Subcutaneous adipose tissue (tissue), 4 donors: ENCODE data around the gene ZNF384. TPM values are rescaled to one million over a fixed set of nuclear protein-coding genes. Genes with fewer than 3 reads are reported as not detected.

ENCODE experiments used
- total RNA-seq, 4 donors: library from RNA; depleted of rRNA; stranded (reverse); fragments of >200 nt; gene quantifications; one replicate each; pipeline ENCODE4 v1.1.0, GENCODE V29; 2016
- TF ChIP-seq, protein P1 (sequence below): fragments of 450-650 bp; IDR thresholded peaks from one replicate; pipeline ENCODE4 v1.5.1; 2016; ENCODE audit warnings: low read depth, mild to moderate bottlenecking, control low read depth, antibody characterized with exemption, moderate library complexity

The ZNF384 gene
- total RNA-seq, 4 donors from 2014 or later = 21.8 to 34.9 (median 25.4) TPM

DNA sequence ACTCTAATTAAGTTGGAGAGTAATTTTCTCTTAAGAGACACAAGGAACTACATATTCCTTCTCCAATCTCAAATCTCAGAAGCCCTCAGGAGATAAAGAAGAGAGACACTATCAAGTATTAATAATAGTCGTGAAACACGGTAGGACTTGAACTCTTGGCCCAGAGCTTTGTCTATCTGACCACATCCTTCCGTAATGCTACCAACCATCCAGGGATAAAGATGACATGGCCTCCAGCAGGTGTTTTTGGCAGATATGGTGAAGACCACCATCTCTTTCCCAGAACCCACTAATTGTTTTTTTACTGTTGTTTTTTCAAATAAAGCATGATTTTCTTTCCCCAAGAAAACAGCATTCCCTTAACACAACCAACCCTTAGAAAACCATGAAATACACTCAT is 3.4 kb downstream of the ZNF384 start:
- TF ChIP-seq, protein P1, sequence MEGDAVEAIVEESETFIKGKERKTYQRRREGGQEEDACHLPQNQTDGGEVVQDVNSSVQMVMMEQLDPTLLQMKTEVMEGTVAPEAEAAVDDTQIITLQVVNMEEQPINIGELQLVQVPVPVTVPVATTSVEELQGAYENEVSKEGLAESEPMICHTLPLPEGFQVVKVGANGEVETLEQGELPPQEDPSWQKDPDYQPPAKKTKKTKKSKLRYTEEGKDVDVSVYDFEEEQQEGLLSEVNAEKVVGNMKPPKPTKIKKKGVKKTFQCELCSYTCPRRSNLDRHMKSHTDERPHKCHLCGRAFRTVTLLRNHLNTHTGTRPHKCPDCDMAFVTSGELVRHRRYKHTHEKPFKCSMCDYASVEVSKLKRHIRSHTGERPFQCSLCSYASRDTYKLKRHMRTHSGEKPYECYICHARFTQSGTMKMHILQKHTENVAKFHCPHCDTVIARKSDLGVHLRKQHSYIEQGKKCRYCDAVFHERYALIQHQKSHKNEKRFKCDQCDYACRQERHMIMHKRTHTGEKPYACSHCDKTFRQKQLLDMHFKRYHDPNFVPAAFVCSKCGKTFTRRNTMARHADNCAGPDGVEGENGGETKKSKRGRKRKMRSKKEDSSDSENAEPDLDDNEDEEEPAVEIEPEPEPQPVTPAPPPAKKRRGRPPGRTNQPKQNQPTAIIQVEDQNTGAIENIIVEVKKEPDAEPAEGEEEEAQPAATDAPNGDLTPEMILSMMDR = no peak

DNA sequence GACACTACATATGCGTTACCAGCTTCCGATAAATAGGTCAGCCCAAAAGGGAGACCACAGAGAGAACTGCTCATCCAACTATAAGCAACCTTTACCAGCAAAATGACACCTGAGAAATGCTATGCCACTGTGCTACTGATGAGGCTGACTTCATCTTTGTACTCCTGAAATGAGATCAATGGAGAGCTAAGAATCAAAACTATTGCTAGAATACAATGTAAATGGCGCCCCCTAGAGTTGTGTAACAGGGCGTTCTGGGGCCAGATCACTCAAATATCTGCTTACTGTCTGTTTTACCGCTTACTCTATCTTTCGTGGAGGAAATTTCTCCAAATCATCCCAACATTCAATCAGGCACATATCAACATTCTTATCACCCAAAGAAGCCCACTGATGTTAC is 4.6 kb downstream of the ZNF384 start:
- TF ChIP-seq, protein P1 = no peak

DNA sequence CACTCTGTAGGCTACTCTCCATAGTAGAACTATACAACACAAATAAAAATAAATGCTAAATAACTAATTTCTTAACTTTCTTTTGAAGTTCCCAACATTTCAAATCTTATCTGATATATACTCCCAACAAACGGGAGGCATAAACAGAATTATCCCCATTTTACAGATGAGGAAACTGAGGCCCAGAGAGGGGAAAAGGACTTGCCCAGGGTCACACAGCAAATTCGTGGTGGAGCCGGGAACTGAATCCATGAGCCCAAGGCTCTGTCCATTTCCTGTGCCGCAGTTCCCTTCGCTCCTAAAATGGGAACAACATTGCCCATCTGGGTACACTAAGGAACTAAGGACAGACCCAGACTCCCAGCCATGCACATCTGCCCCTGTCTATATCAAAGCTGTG is 12.2 kb downstream of the ZNF384 start:
- TF ChIP-seq, protein P1 = no peak

DNA sequence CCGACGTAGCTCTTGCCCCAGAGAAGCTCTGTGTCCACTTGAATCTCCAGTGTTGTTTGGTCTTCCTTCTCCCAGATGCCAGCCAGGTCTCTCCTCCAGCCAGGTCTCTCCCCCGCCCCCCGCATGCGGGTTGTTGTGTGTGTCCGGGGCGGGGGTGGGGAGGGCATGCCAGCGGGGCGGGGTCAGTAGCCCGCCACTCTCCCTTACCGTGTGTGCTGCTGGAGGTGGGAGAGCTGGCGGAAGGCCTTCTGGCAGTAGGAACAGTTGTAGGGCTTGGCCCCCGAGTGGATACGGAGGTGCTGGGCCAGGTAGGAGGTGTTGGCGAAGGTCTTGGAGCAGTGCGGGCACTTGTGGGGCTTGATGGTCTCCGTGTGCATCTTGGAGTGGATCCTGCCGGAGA is 17.0 kb downstream of the ZNF384 start:
- TF ChIP-seq, protein P1 = no peak

DNA sequence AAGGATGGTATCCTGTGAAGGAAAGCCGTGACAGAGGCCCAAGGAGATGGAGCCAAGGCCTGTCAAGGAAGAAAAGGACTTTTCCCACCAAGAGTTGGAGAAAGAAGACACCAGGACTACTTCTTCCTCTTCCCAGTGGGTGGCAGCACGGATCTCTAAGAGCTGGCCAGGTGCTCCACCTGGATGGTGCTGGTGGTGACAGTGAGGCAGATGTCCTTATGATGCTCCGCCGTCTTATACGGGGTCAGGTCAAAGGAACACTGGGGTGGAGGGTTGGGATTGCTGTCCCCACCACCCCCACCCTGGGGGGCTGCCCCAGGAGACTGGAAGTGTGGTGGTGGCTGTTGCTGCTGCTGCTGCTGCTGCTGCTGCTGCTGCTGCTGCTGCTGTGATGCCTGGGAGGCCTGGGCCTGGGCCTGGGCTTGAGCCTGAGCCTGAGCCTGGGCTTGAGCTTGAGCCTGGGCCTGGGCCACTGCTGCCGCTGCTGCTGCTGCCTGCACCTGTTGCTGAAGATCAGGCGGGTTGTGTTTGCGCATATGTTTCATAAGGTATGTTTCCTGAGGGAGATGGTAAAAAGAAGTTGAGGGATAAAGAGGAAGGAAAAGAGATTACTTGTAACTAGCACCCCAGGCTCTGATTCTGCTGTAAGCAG is 21.5 kb downstream of the ZNF384 start:
- TF ChIP-seq, protein P1 = no peak

DNA sequence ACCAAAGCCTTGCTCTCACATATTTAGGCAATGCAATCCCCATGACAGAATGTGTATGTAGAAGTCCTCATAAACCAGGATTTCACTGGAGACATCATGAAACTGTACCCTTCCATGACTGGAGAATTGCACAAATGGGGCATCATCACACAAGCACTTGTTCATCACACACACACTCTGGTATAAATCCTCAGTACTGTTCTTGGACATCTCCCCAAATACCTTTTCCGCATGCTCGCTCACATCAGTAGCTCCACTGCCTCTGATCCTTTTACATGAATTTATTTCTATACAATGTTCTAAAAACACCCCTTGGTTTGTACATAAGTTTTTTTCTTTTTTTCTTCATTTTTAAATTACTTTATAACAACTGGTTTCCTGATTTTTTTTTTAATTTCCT is 23.0 kb downstream of the ZNF384 start:
- TF ChIP-seq, protein P1 = no peak

DNA sequence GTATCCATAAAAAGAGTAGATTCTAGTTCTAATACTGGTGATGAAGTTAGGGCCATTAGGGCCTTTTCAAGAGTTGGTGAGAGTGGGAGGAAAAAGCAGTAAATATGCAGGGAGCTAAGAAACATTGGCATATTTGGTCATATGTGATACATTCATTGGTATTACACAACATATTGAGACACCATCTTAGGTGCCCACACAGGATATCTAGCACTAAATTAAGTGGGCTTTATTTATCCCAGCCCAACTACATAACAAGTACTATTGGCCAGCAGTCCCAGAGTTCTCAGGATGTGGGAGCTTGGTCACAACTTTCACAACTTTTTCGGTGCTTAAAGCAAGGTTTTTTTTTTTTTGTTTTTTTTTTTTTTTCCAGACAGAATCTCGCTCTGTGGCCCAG is 24.3 kb downstream of the ZNF384 start:
- TF ChIP-seq, protein P1 = no peak
